Measurements from ENCODE around the gene HACD2.

- TF ChIP-seq CTCF (IDR thresholded peaks at IDR 0.05): no peak
- no peak for TF ChIP-seq POLR2A (IDR thresholded peaks at IDR 0.05; ENCODE audit: low read length)
- no peak for TF ChIP-seq RCOR1 (IDR thresholded peaks at IDR 0.05; ENCODE audit: low read depth, low read length)
- no peak for TF ChIP-seq JUN (IDR thresholded peaks at IDR 0.05)
- no peak for TF ChIP-seq REST (IDR thresholded peaks at IDR 0.05)
- TF ChIP-seq ELK1 (IDR thresholded peaks at IDR 0.05; ENCODE audit: low read depth, low read length): no peak
- TF ChIP-seq ZC3H11A (IDR thresholded peaks at IDR 0.05): no peak
- TF ChIP-seq ZFP36 (IDR thresholded peaks at IDR 0.05; ENCODE audit: borderline replicate concordance, partially characterized antibody): no peak
- TF ChIP-seq PBX3 (IDR thresholded peaks at IDR 0.05): no peak
- no peak for TF ChIP-seq ESRRA (IDR thresholded peaks at IDR 0.05; ENCODE audit: borderline replicate concordance, low read length)
- no peak for TF ChIP-seq JUNB (IDR thresholded peaks at IDR 0.05)
- no peak for TF ChIP-seq RFX5 (IDR thresholded peaks at IDR 0.05)
- no peak for TF ChIP-seq USF2 (IDR thresholded peaks at IDR 0.05)
Measured at GRCh38 chr3:123593381-123593780, 8.5 kb upstream of the HACD2 start.

All from A549 (cell line).